HepG2 (cell line): ENCODE measurements around the gene ANKRD37.

ENCODE experiments used
- CEBPB ChIP-seq: IDR thresholded peaks from 2 replicates; pipeline ENCODE4 v1.6.1; 2011; ENCODE audit warnings: low read depth, low read length, improper control_type of control experiment, borderline replicate concordance
- ELF4 ChIP-seq: sonication (generic); formaldehyde crosslinking; IDR thresholded peaks from 2 replicates; pipeline ENCODE4 v1.5.0; 2020; ENCODE audit warnings: missing genetic modification reagents, mild to moderate bottlenecking, moderate library complexity, borderline replicate concordance
- FOXK2 ChIP-seq: fragments of 450-650 bp; IDR thresholded peaks from 2 replicates; pipeline ENCODE4 v1.6.1; 2016
- HMGXB4 ChIP-seq, 2 experiments: sonication (generic) in 1 of 2; formaldehyde crosslinking in 1 of 2; IDR thresholded peaks; 2 replicates each; pipeline versions ENCODE4 v1.4.0 to v1.6.1; 2018 to 2020; ENCODE audit warnings: missing genetic modification reagents in 2 of 2, borderline replicate concordance in 1 of 2, low read depth in 1 of 2, mild to moderate bottlenecking in 1 of 2, missing biosample characterization in 1 of 2
- YY1 ChIP-seq: IDR thresholded peaks from 2 replicates; pipeline ENCODE4 v1.6.1; 2011; ENCODE audit warnings: low read length, low read depth, moderate library complexity, mild to moderate bottlenecking; ENCODE audit not compliant: insufficient read depth, insufficient replicate concordance
- ZSCAN20 ChIP-seq: sonication (generic); formaldehyde crosslinking; IDR thresholded peaks from 2 replicates; pipeline ENCODE4 v1.4.0; 2020; ENCODE audit warnings: missing genetic modification reagents, mild to moderate bottlenecking, borderline replicate concordance
- TF ChIP-seq, protein P1 (sequence below), 2 experiments: IDR thresholded peaks; 2 replicates each; pipeline ENCODE4 v1.6.1; 2011 to 2012; ENCODE audit warnings: low read length in 2 of 2, borderline replicate concordance in 1 of 2, low read depth in 1 of 2, mild to moderate bottlenecking in 1 of 2, moderate library complexity in 1 of 2

DNA sequence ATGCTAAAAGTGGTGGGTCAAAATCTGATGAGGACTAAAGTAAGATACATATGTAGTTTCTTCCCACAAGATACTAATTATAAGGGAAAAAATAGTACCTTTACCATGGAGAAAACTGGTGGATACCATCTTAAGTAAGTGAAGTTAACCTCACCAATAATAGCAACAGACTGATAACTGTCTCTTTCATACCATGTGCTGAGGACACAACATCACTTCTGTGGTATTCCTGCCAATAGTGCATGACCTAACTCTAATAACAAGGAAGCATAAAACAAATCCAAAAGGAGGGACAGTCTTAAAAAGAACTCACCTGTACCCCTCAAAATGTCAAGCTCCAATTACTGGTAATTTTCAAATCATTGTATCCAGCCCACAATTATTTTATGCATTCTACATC is 20.3 kb downstream of the ANKRD37 start:
- no peak for TF ChIP-seq CEBPB
- no peak for TF ChIP-seq ELF4
- no peak for TF ChIP-seq ZSCAN20
- TF ChIP-seq FOXK2: no peak
- TF ChIP-seq HMGXB4 (CRISPR knock-in tag; IDR thresholded peaks at IDR 0.05; ENCODE audit: borderline replicate concordance in 1 of 2, low read depth in 1 of 2): no peak
- TF ChIP-seq, protein P1, sequence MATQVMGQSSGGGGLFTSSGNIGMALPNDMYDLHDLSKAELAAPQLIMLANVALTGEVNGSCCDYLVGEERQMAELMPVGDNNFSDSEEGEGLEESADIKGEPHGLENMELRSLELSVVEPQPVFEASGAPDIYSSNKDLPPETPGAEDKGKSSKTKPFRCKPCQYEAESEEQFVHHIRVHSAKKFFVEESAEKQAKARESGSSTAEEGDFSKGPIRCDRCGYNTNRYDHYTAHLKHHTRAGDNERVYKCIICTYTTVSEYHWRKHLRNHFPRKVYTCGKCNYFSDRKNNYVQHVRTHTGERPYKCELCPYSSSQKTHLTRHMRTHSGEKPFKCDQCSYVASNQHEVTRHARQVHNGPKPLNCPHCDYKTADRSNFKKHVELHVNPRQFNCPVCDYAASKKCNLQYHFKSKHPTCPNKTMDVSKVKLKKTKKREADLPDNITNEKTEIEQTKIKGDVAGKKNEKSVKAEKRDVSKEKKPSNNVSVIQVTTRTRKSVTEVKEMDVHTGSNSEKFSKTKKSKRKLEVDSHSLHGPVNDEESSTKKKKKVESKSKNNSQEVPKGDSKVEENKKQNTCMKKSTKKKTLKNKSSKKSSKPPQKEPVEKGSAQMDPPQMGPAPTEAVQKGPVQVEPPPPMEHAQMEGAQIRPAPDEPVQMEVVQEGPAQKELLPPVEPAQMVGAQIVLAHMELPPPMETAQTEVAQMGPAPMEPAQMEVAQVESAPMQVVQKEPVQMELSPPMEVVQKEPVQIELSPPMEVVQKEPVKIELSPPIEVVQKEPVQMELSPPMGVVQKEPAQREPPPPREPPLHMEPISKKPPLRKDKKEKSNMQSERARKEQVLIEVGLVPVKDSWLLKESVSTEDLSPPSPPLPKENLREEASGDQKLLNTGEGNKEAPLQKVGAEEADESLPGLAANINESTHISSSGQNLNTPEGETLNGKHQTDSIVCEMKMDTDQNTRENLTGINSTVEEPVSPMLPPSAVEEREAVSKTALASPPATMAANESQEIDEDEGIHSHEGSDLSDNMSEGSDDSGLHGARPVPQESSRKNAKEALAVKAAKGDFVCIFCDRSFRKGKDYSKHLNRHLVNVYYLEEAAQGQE (IDR thresholded peaks at IDR 0.05; ENCODE audit: borderline replicate concordance in 1 of 2, low read depth in 1 of 2, low read length in 2 of 2): no peak
- TF ChIP-seq YY1: no peak
